ENCODE data around the gene KRT222. TPM values are rescaled to one million over a fixed set of nuclear protein-coding genes. Genes with fewer than 3 reads are reported as not detected.

The KRT222 gene
- total RNA-seq, 4 donors from 2014 or later: 0.13 to 0.19 TPM; not detected in 2

GRCh38 chr17:40614431-40615067, 50.4 kb downstream of the KRT222 start:
- H3K4me3 ChIP-seq (ENCODE audit: low read depth, poor library complexity, severe bottlenecking): no peak overlapping the region
- TF ChIP-seq POLR2A (IDR thresholded peaks at IDR 0.05) (no peak), CTCF (IDR thresholded peaks at IDR 0.05) (no peak)
- intact Hi-C loops (cut with DNase I; ENCODE audit: low total_unique reads): loop anchor here (10.0 kb wide), 1 partner anchor 170 kb away; the partner anchor contains the start of gene KRT27
- 82 to 84% methylated on average over 13 of the region's 13 CpGs for WGBS, 2 donors
- DNase-seq (ENCODE audit: low spot score in 2 of 2): no peak

- no peak for TF ChIP-seq CTCF (IDR thresholded peaks at IDR 0.05)
- TF ChIP-seq POLR2A (IDR thresholded peaks at IDR 0.05): no peak
- WGBS, 2 donors: 88 to 91% methylated on average over 5 of the region's 5 CpGs
- no peak overlapping the region for H3K4me3 ChIP-seq (ENCODE audit: low read depth, poor library complexity, severe bottlenecking)
- intact Hi-C loops (cut with DNase I; ENCODE audit: low total_unique reads): loop anchor here (10.0 kb wide), 1 partner anchor 171 kb away; the partner anchor contains the start of gene KRT27
- no peak for DNase-seq (ENCODE audit: low spot score in 2 of 2)
Observed at GRCh38 chr17:40613467-40614154, 51.4 kb downstream of the KRT222 start.

- H3K4me3 ChIP-seq (ENCODE audit: low read depth, poor library complexity, severe bottlenecking): no peak overlapping the region
- 65% methylated on average over 11 of the region's 11 CpGs for WGBS, 2 donors
- intact Hi-C loops (cut with DNase I; ENCODE audit: low total_unique reads): loop anchor here (10.0 kb wide), 1 partner anchor 172 kb away; the partner anchor contains the start of gene KRT27
- DNase-seq (ENCODE audit: low spot score in 2 of 2): no peak
- TF ChIP-seq POLR2A (IDR thresholded peaks at IDR 0.05) (no peak), CTCF (IDR thresholded peaks at IDR 0.05) (no peak)
Observed at GRCh38 chr17:40612599-40613244, 52.3 kb downstream of the KRT222 start.

DNA sequence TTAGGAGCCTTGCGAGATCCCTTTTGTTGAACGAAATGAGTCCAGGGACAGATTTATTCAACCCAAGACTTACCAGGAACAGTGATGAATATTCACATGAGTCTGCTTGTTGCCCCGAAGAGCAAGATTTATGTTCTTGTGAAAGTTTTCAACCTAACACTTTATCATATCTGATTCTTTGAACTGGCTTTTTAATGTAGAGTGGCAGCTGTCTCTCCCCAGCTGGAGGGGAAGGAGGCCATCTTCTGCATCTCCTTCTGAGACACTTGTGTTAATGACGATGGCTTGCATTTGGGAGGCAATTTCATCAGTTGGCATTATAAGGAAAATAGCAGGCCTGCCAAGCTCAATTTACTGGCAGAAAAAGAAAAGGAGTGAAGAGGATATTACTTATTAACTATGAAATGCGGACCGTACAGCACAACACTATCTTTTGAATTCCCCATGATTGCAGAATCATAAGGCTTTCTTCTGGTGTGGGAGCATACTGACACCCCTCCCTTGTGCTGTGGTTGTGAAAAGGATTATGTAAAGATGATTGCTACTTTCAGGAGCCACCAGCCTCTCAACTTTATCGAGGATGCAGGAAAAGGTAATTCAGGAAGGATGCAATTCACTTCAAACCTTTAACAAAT, 53.0 kb downstream of the KRT222 start:
- WGBS, 2 donors: 61 to 66% methylated on average over 7 of the region's 7 CpGs
- TF ChIP-seq POLR2A (IDR thresholded peaks at IDR 0.05) (no peak), CTCF (IDR thresholded peaks at IDR 0.05) (no peak)
- intact Hi-C loops (cut with DNase I; ENCODE audit: low total_unique reads): loop anchor here (10.0 kb wide), 1 partner anchor 173 kb away; the partner anchor contains the start of gene KRT27
- H3K4me3 ChIP-seq (ENCODE audit: low read depth, poor library complexity, severe bottlenecking): no peak overlapping the region
- DNase-seq (ENCODE audit: low spot score in 2 of 2): no peak

GRCh38 chr17:40610359-40610758, 54.6 kb downstream of the KRT222 start:
- DNase-seq (ENCODE audit: low spot score in 2 of 2): no peak
- no peak for TF ChIP-seq CTCF (IDR thresholded peaks at IDR 0.05)
- TF ChIP-seq POLR2A (IDR thresholded peaks at IDR 0.05): no peak
- whole genome bisulfite sequencing, 2 donors: 64 to 73% methylated on average over 2 of the region's 2 CpGs
- no peak overlapping the region for H3K4me3 ChIP-seq (ENCODE audit: low read depth, poor library complexity, severe bottlenecking)
- intact Hi-C loops (cut with DNase I; ENCODE audit: low total_unique reads): loop anchor here (10.0 kb wide), 1 partner anchor 174 kb away; the partner anchor contains the start of gene KRT27

All from lower leg skin (tissue), 4 donors.